GM21360 (cell line): ENCODE data around the gene SULT1E1.

ENCODE experiments used
- ATAC-seq: cut with Tn5 transposase; IDR thresholded peaks from one replicate; pipeline ENCODE4 v1.9.1; 2021; ENCODE audit warnings: mild to moderate bottlenecking, moderate library complexity; ENCODE audit not compliant: unreplicated experiment

Gene SULT1E1

DNA sequence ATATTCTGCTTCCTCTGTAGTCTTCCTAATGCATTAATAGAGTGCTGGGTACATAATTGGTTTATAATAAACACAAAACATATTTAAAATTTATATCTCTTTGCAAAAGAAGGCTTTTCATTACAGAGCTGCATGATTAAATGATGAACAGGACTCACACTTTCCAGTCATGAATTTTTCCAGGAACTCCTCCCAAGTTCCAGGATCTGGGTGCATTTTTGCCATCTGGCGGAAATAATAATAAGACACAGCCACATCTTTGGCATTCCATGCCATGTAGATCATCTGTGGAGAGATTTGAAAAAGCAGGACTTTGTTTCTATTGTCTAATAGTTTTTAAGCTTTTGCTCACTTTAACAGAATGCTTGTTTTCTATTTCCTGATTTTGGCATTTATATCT lies 59.3 kb downstream of the SULT1E1 start:
- no peak for ATAC-seq

DNA sequence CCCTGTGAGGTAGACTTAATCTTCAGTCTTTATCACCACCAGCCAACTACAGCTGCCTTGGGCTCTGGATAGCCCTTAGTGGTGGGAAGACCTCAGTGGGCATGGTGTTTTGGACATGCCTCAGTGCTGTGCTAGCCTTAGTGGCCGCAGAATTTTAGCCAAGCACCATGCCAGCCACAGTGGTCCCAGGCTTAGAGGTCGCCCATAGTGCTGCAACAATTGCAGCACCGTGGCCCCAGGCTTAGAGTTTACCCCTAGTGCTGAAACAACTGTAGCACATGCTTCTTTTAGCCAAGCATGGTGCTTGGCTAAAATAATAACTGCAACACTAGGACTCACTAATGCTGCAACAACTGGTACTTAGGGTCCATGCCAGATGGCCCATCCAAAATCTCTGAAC lies 60.6 kb downstream of the SULT1E1 start:
- ATAC-seq = no peak

DNA sequence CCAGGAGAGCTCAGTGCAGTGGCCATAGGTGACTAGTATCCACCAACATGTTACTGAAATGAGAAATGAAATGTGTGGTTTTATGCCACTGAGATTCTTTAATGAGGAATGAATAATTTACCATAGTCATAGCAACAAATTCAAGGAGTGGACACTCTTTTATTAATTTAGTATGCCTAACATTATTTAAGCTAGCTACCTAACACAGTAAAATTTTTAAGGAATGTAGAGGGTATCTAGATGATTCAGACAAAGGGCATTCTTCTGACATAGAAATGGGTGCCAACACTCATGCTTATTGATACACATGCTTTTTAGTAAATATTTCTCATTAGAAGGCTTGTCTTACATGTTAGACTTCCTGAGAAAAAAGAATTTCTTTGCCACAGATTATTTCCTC lies 66.2 kb downstream of the SULT1E1 start:
- no peak for ATAC-seq
